Uterus (tissue), 2 donors: ENCODE results near the gene VWDE.

ENCODE experiments used
- CTCF ChIP-seq, 4 experiments: fragments of 200-600 bp in 2 of 4; fragments of 450-650 bp in 2 of 4; sonication (generic) in 2 of 4; IDR thresholded peaks; one replicate each; pipeline ENCODE4 v1.5.1; 2016 to 2019; ENCODE audit warnings: antibody characterized with exemption in 4 of 4, mild to moderate bottlenecking in 2 of 4, moderate library complexity in 1 of 4
- POLR2A ChIP-seq, 2 donors: fragments of 450-650 bp; IDR thresholded peaks; one replicate each; pipeline ENCODE4 v1.6.1; 2016; ENCODE audit warnings: antibody characterized with exemption in 2 of 2, mild to moderate bottlenecking in 1 of 2, moderate library complexity in 1 of 2

- TF ChIP-seq CTCF (IDR thresholded peaks at IDR 0.05) (no peak), POLR2A (IDR thresholded peaks at IDR 0.05) (no peak)
Observed at GRCh38 chr7:12409097-12409711, 5.5 kb upstream of the VWDE start.
